SK-N-MC (cell line): ENCODE measurements around the gene TOMM7.
"Not testable (repeated sequence)": the region's sequence is repeated elsewhere in the genome, so short reads cannot be mapped to it uniquely, and the experiment has no call there.

ENCODE experiments used
- EZH2 ChIP-seq: fragments of 200-600 bp; sonication (generic); IDR thresholded peaks from one replicate; pipeline ENCODE4 v1.6.1; 2017; ENCODE audit warnings: antibody characterized with exemption
- POLR2AphosphoS5 ChIP-seq: IDR thresholded peaks from 2 replicates; pipeline ENCODE4 v1.6.1; 2012; ENCODE audit warnings: mild to moderate bottlenecking, low read depth, low read length, borderline replicate concordance

- not testable (repeated sequence) for TF ChIP-seq EZH2, POLR2AphosphoS5
Measured at GRCh38 chr7:22850394-22850793, 27.7 kb upstream of the TOMM7 start.
